ENCODE measurements around the gene SHLD3.

- TF ChIP-seq SRF (CRISPR knock-in tag; IDR thresholded peaks at IDR 0.05), result no peak
- TF ChIP-seq, protein P1, sequence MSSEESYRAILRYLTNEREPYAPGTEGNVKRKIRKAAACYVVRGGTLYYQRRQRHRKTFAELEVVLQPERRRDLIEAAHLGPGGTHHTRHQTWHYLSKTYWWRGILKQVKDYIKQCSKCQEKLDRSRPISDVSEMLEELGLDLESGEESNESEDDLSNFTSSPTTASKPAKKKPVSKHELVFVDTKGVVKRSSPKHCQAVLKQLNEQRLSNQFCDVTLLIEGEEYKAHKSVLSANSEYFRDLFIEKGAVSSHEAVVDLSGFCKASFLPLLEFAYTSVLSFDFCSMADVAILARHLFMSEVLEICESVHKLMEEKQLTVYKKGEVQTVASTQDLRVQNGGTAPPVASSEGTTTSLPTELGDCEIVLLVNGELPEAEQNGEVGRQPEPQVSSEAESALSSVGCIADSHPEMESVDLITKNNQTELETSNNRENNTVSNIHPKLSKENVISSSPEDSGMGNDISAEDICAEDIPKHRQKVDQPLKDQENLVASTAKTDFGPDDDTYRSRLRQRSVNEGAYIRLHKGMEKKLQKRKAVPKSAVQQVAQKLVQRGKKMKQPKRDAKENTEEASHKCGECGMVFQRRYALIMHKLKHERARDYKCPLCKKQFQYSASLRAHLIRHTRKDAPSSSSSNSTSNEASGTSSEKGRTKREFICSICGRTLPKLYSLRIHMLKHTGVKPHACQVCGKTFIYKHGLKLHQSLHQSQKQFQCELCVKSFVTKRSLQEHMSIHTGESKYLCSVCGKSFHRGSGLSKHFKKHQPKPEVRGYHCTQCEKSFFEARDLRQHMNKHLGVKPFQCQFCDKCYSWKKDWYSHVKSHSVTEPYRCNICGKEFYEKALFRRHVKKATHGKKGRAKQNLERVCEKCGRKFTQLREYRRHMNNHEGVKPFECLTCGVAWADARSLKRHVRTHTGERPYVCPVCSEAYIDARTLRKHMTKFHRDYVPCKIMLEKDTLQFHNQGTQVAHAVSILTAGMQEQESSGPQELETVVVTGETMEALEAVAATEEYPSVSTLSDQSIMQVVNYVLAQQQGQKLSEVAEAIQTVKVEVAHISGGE (CRISPR knock-in tag; IDR thresholded peaks at IDR 0.05), result no peak
- no peak for TF ChIP-seq SREBF1 (IDR thresholded peaks at IDR 0.05; ENCODE audit: borderline replicate concordance, low read depth, low read length)
- TF ChIP-seq, protein P2, sequence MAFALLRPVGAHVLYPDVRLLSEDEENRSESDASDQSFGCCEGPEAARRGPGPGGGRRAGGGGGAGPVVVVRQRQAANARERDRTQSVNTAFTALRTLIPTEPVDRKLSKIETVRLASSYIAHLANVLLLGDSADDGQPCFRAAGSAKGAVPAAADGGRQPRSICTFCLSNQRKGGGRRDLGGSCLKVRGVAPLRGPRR (CRISPR knock-in tag; IDR thresholded peaks at IDR 0.05), result no peak
- no peak for TF ChIP-seq ZBTB49 (CRISPR knock-in tag; IDR thresholded peaks at IDR 0.05; ENCODE audit: borderline replicate concordance)
- no peak for TF ChIP-seq THRB (CRISPR knock-in tag; conservative IDR thresholded peaks at IDR 0.05)
- no peak for TF ChIP-seq HOXB6 (CRISPR knock-in tag; IDR thresholded peaks at IDR 0.05; ENCODE audit: borderline replicate concordance)
- no peak for TF ChIP-seq MAX (CRISPR knock-in tag; IDR thresholded peaks at IDR 0.05)
- no peak for TF ChIP-seq MAZ (CRISPR knock-in tag; conservative IDR thresholded peaks at IDR 0.05 in 1 of 2, IDR thresholded peaks at IDR 0.05 in 1 of 2)
- no peak for TF ChIP-seq MAFK (IDR thresholded peaks at IDR 0.05; ENCODE audit: low read length)
These were observed 4.8 kb upstream of the SHLD3 start for GRCh38 chr5:65620021-65620420.

Measured in K562 (cell line).